Esophagus muscularis mucosa (tissue), 4 donors: Measurements from ENCODE around the gene PRDM16. TPM values are rescaled to one million over a fixed set of nuclear protein-coding genes. Genes with fewer than 3 reads are reported as not detected.

ENCODE experiments used
- DNase-seq: peaks from one replicate; pipeline ENCODE4 v3.0.0-alpha.2; 2017; ENCODE audit errors: extremely low spot score
- H3K27ac ChIP-seq, 4 donors: fragments of 200-600 bp; sonication (generic); replicated peaks in 1 of 4; 1 replicate in 3 of 4; 2 replicates in 1 of 4; pipeline ENCODE4 v1.5.1; 2016 to 2019; ENCODE audit warnings: mild to moderate bottlenecking in 1 of 4
- H3K27me3 ChIP-seq, 4 donors: fragments of 200-600 bp; sonication (generic); one replicate each; pipeline versions ENCODE4 v1.5.1 to v1.6.0; 2016 to 2019
- H3K36me3 ChIP-seq, 4 donors: fragments of 200-600 bp; sonication (generic); one replicate each; pipeline ENCODE4 v1.5.1; 2016 to 2019
- H3K4me1 ChIP-seq, 4 donors: fragments of 200-600 bp; sonication (generic); one replicate each; pipeline ENCODE4 v1.5.1; 2016 to 2019
- H3K4me3 ChIP-seq, 4 donors: fragments of 200-600 bp; sonication (generic); 1 replicate in 2 of 4; 2 replicates in 2 of 4; pipeline ENCODE4 v1.5.1; 2016 to 2019; ENCODE audit warnings: mild to moderate bottlenecking in 4 of 4, moderate library complexity in 1 of 4
- H3K9me3 ChIP-seq, 4 donors: fragments of 200-600 bp; sonication (generic); 1 replicate in 3 of 4; 2 replicates in 1 of 4; pipeline ENCODE4 v1.5.1; 2016 to 2019
- CTCF ChIP-seq, 3 experiments: fragments of 200-600 bp in 2 of 3; fragments of 450-650 bp in 1 of 3; sonication (generic) in 2 of 3; IDR thresholded peaks; one replicate each; pipeline ENCODE4 v1.5.1; 2017 to 2019; ENCODE audit warnings: antibody characterized with exemption in 3 of 3, mild to moderate bottlenecking in 2 of 3, moderate library complexity in 1 of 3
- EP300 ChIP-seq: sonication (generic); formaldehyde crosslinking; IDR thresholded peaks from one replicate; pipeline ENCODE4 v1.6.1; 2017; ENCODE audit warnings: antibody characterized with exemption
- POLR2A ChIP-seq: fragments of 450-650 bp; IDR thresholded peaks from one replicate; pipeline ENCODE4 v1.6.1; 2017; ENCODE audit warnings: antibody characterized with exemption, moderate library complexity, mild to moderate bottlenecking, low read depth
- POLR2AphosphoS5 ChIP-seq, 2 donors: sonication (generic); formaldehyde crosslinking; IDR thresholded peaks; one replicate each; pipeline ENCODE4 v1.6.1; 2017; ENCODE audit warnings: antibody characterized with exemption in 2 of 2
- WGBS: methylation state at CpG from one replicate; pipeline ENCODE4 v1.1.5; 2018; 5-methylcytosine and 5-hydroxymethylcytosine counted together
- intact Hi-C: fragments of 100-400 bp; cut with DNase I; formaldehyde crosslinking; loops from one replicate; pipeline ENCODE4 v1.15.1; 2023
- total RNA-seq, 4 donors: library from RNA; depleted of rRNA; stranded (reverse); fragments of >200 nt; gene quantifications; one replicate each; pipeline versions ENCODE4 v1.1.0 to v1.2.1, GENCODE V29; 2016

PRDM16 gene
- total RNA-seq, 4 donors from 2014 or later, result 1.2 to 4.4 (median 2.2) TPM

DNA sequence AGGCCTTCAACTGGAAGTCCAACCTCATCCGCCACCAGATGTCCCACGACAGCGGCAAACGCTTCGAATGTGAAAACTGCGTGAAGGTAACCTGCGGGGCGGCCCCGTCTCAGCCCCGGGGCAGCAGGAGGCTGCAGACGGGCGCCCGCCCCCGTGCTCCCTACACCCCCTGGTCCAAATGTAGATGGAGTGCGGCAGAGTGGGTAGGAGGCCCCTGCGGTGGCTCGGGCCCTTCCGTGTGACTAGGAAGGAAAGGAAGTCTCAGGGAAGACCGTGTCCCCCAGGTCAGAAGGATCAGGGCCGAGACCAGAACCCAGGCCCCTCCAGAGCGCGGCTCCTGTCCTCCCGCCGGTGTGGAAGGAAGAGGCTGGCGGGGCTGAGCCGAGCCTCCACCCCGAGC, 335.8 kb downstream of the PRDM16 start:
- Histone ChIP-seq H3K9me3 (no peaks in the 10 kb centered on the region), H3K4me1 (peaks cover 12 to 19% (median 17%) of the 10 kb centered on the region in 4 donors), H3K4me3 (no peak overlapping the region), H3K27ac (no peak overlapping the region), H3K27me3 (peaks cover 0 to 77% (median 0%) of the 10 kb centered on the region in 4 donors), H3K36me3 (peaks cover 0 to 22% (median 0%) of the 10 kb centered on the region in 4 donors)
- TF ChIP-seq POLR2AphosphoS5 (IDR thresholded peaks at IDR 0.05) (no peak), EP300 (no peak), CTCF (IDR thresholded peaks at IDR 0.05) (no peak), POLR2A (no peak)
- 91% methylated on average over 27 of the region's 27 CpGs for WGBS
- intact Hi-C loops, result no loop called here
- no peak for DNase-seq

GRCh38 chr1:3405491-3405890, 336.5 kb downstream of the PRDM16 start:
- H3K9me3 ChIP-seq, result no peaks in the 10 kb centered on the region
- DNase-seq, result no peak

GRCh38 chr1:3405974-3406867, 337.2 kb downstream of the PRDM16 start:
- Histone ChIP-seq H3K9me3 (no peaks in the 10 kb centered on the region), H3K27ac (no peak overlapping the region), H3K4me1 (peaks cover 12 to 27% (median 17%) of the 10 kb centered on the region in 4 donors), H3K4me3 (no peak overlapping the region), H3K27me3 (peaks cover 0 to 74% (median 0%) of the 10 kb centered on the region in 4 donors), H3K36me3 (peaks cover 0 to 22% (median 0%) of the 10 kb centered on the region in 4 donors)
- no peak for TF ChIP-seq CTCF (IDR thresholded peaks at IDR 0.05)
- no peak for TF ChIP-seq POLR2A
- TF ChIP-seq EP300, result no peak
- no peak for TF ChIP-seq POLR2AphosphoS5 (IDR thresholded peaks at IDR 0.05)
- 87% methylated on average over 14 of the region's 17 CpGs for WGBS
- intact Hi-C loops, result no loop called here
- DNase-seq, result no peak

More at GRCh38 chr1:3405491-3405890, 336.5 kb downstream of the PRDM16 start:
- H3K36me3 ChIP-seq, result peaks cover 0 to 22% (median 0%) of the 10 kb centered on the region in 4 donors
- no peak for TF ChIP-seq EP300
- no peak for TF ChIP-seq POLR2AphosphoS5 (IDR thresholded peaks at IDR 0.05)
- no peak for TF ChIP-seq CTCF (IDR thresholded peaks at IDR 0.05)
- TF ChIP-seq POLR2A, result no peak
- no peak overlapping the region for H3K4me3 ChIP-seq
- peaks cover 0 to 74% (median 0%) of the 10 kb centered on the region in 4 donors for H3K27me3 ChIP-seq
- intact Hi-C loops, result no loop called here
- H3K4me1 ChIP-seq, result peaks cover 12 to 25% (median 17%) of the 10 kb centered on the region in 4 donors
- H3K27ac ChIP-seq, result no peak overlapping the region
- 96% methylated on average over 19 of the region's 30 CpGs for WGBS

DNA sequence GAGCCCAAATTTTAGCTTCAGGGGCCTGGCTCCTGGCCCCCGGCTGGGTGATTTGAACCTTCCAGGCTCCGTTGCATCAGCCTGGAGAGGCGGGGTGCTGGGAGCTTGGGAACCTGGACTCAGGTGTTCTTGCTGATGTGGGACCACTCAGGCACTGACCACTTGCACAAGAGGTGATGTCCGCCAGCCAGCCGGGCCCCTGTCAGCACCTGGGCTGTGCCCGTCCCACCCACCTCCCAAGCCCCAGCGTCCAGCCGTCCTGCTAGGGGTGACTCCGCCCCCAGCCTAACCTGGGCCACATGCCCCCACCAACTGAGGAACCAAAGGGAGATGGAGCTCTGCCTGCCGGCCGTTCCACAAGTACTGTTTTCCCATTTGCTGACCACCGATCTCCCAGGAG, 338.0 kb downstream of the PRDM16 start:
- TF ChIP-seq EP300 (no peak), POLR2A (no peak), POLR2AphosphoS5 (IDR thresholded peaks at IDR 0.05) (no peak), CTCF (IDR thresholded peaks at IDR 0.05) (no peak)
- no peaks in the 10 kb centered on the region for H3K9me3 ChIP-seq
- 92% methylated on average over 12 of the region's 12 CpGs for WGBS
- H3K36me3 ChIP-seq, result peaks cover 0 to 22% (median 0%) of the 10 kb centered on the region in 4 donors
- H3K4me1 ChIP-seq, result peaks cover 10 to 24% (median 14%) of the 10 kb centered on the region in 4 donors
- DNase-seq, result no peak
- H3K27me3 ChIP-seq, result peaks cover 0 to 82% (median 0%) of the 10 kb centered on the region in 4 donors
- intact Hi-C loops, result no loop called here
- no peak overlapping the region for H3K4me3 ChIP-seq
- no peak overlapping the region for H3K27ac ChIP-seq
